Liver (tissue), 3 donors: Measurements from ENCODE around the gene FKBP6.

ENCODE experiments used
- ATF3 ChIP-seq: IDR thresholded peaks from 2 replicates; pipeline ENCODE4 v1.6.1; 2016; ENCODE audit warnings: antibody characterized with exemption
- CTCF ChIP-seq: fragments of 150-350 bp; IDR thresholded peaks from 2 replicates; pipeline ENCODE4 v1.5.1; 2017; ENCODE audit warnings: improper control_type of control experiment, low read depth, low read length; ENCODE audit not compliant: missing input control
- EGR1 ChIP-seq, 2 donors: IDR thresholded peaks; 2 replicates each; pipeline ENCODE4 v1.6.1; 2016 to 2018; ENCODE audit warnings: antibody characterized with exemption in 2 of 2, low read depth in 2 of 2
- JUND ChIP-seq, 2 donors: IDR thresholded peaks; 2 replicates each; pipeline ENCODE4 v1.6.1; 2016; ENCODE audit warnings: antibody characterized with exemption in 2 of 2
- MAX ChIP-seq: IDR thresholded peaks from 2 replicates; pipeline ENCODE4 v1.6.1; 2016; ENCODE audit warnings: antibody characterized with exemption
- NR2F2 ChIP-seq: IDR thresholded peaks from 2 replicates; pipeline ENCODE4 v1.6.1; 2016; ENCODE audit warnings: antibody characterized with exemption
- RAD21 ChIP-seq, 2 donors: IDR thresholded peaks; 2 replicates each; pipeline ENCODE4 v1.6.1; 2016; ENCODE audit warnings: antibody characterized with exemption in 2 of 2, mild to moderate bottlenecking in 2 of 2
- REST ChIP-seq: IDR thresholded peaks from 2 replicates; pipeline ENCODE4 v1.6.1; 2016; ENCODE audit warnings: antibody characterized with exemption, mild to moderate bottlenecking
- SP1 ChIP-seq: IDR thresholded peaks from 2 replicates; pipeline ENCODE4 v1.6.1; 2018; ENCODE audit warnings: antibody characterized with exemption, mild to moderate bottlenecking
- TAF1 ChIP-seq: conservative IDR thresholded peaks from 2 replicates; pipeline ENCODE4 v1.6.1; 2016; ENCODE audit warnings: antibody characterized with exemption, mild to moderate bottlenecking
- YY1 ChIP-seq: IDR thresholded peaks from 2 replicates; pipeline ENCODE4 v1.6.1; 2016; ENCODE audit warnings: antibody characterized with exemption, mild to moderate bottlenecking
- ZBTB33 ChIP-seq: IDR thresholded peaks from 2 replicates; pipeline ENCODE4 v1.6.1; 2016; ENCODE audit warnings: antibody characterized with exemption
- donor health status: healthy.
- donor health status: healthy.

- TF ChIP-seq CTCF (no peak), RAD21 (IDR thresholded peaks at IDR 0.05) (no peak), SP1 (no peak), MAX (no peak), TAF1 (no peak), JUND (IDR thresholded peaks at IDR 0.05) (no peak), ZBTB33 (no peak), ATF3 (no peak), REST (no peak), NR2F2 (no peak), EGR1 (IDR thresholded peaks at IDR 0.05; ENCODE audit: low read depth in 2 of 2) (no peak), YY1 (no peak)
These were observed 69.7 kb downstream of the FKBP6 start for GRCh38 chr7:73397521-73398281.
